K562 (cell line): ENCODE measurements around the gene EZH2. TPM values are rescaled to one million over a fixed set of nuclear protein-coding genes. Genes with fewer than 3 reads are reported as not detected.

Source experiments
- ATAC-seq: fragments of 200-7000 bp; cut with Tn5 transposase; 3 replicates; pipeline ENCODE4 v1.9.1; 2020; ENCODE audit warnings: moderate library complexity
- BruUV-seq: library from RNA; stranded (reverse); fragments of 400-500 nt; replicated peaks from 2 replicates; lab custom pipeline; 2021; lab: Mats Ljungman, UMichigan
- CTCF ChIA-PET: fragments of 300-600 bp; formaldehyde crosslinking; extraction: SDS; loops from one replicate; lab custom pipeline; 2021; ENCODE audit warnings: low intra/inter-chr PET ratio; lab: Yijun Ruan, JAX
- POLR2A ChIA-PET: fragments of 300-600, 350-650 bp; sonication (Branson Sonifier 250); formaldehyde crosslinking; extraction: SDS; loops from one replicate; lab custom pipeline; 2021; ENCODE audit warnings: antibody characterized with exemption, inconsistent platforms; lab: Yijun Ruan, JAX
- DNase-seq, 4 experiments: peaks; one replicate each; pipeline versions ENCODE4 v3.0.0 to v3.0.0-alpha.2; 2011 to 2018; ENCODE audit warnings: low spot score in 3 of 4, mixed read lengths in 3 of 4; ENCODE audit errors: extremely low read depth in 1 of 4
- FAIRE-seq: peaks from 2 replicates; lab custom pipeline; 2011; peaks lifted over from hg19 to GRCh38; lab: Jason Lieb, UNC
- H2AFZ ChIP-seq: 2 replicates; pipeline ENCODE4 v1.6.0; 2011; ENCODE audit warnings: low read depth, low read length, control low read depth, inconsistent platforms
- H3K27ac ChIP-seq: fragments of 200-600 bp; 3 replicates; pipeline ENCODE4 v1.8.0; 2011; ENCODE audit warnings: low read depth, mild to moderate bottlenecking, control low read depth, inconsistent platforms, low read length, moderate library complexity, mixed read lengths; ENCODE audit errors: extremely low read depth
- H3K27me3 ChIP-seq, 2 experiments: fragments of 300-600 bp in 1 of 2; 2 replicates in 1 of 2; 3 replicates in 1 of 2; pipeline versions ENCODE4 v1.6.0 to v1.8.0; 2011; ENCODE audit warnings: inconsistent platforms in 2 of 2, low read length in 2 of 2, mild to moderate bottlenecking in 1 of 2, mixed read lengths in 1 of 2, moderate library complexity in 1 of 2; ENCODE audit not compliant: control insufficient read depth in 2 of 2, insufficient read depth in 2 of 2
- H3K36me3 ChIP-seq: fragments of 300-600 bp; 3 replicates; pipeline ENCODE4 v1.8.0; 2011; ENCODE audit warnings: mild to moderate bottlenecking, low read length, inconsistent platforms; ENCODE audit not compliant: control insufficient read depth, insufficient read depth
- H3K4me1 ChIP-seq, 2 experiments: fragments of 200-600 bp in 1 of 2; replicated peaks in 1 of 2; 2 replicates in 1 of 2; 3 replicates in 1 of 2; pipeline versions ENCODE4 v1.5.1 to v1.8.0; 2011; ENCODE audit warnings: inconsistent platforms in 2 of 2, low read length in 2 of 2, mild to moderate bottlenecking in 1 of 2, mixed read lengths in 1 of 2, moderate library complexity in 1 of 2; ENCODE audit not compliant: control insufficient read depth in 2 of 2, insufficient read depth in 2 of 2
- H3K4me2 ChIP-seq: 2 replicates; pipeline ENCODE4 v1.6.1; 2011; ENCODE audit warnings: low read length, control low read depth, inconsistent platforms, mixed read lengths; ENCODE audit not compliant: insufficient read depth
- H3K4me3 ChIP-seq: fragments of 200-600 bp; sonication (generic), shearing (Covaris generic); 2 replicates; pipeline ENCODE4 v1.5.1; 2016; ENCODE audit warnings: control low read depth, inconsistent platforms
- H3K79me2 ChIP-seq: fragments of 200-600 bp; 3 replicates; pipeline ENCODE4 v1.8.0; 2011; ENCODE audit warnings: low read length, inconsistent platforms; ENCODE audit not compliant: control insufficient read depth, insufficient read depth
- H3K9ac ChIP-seq, 2 experiments: 2 replicates each; pipeline versions ENCODE4 v1.6.0 to v1.6.1; 2011; ENCODE audit warnings: low read depth in 2 of 2, low read length in 2 of 2, control low read depth in 1 of 2, inconsistent platforms in 1 of 2, mild to moderate bottlenecking in 1 of 2, mixed read lengths in 1 of 2; ENCODE audit not compliant: insufficient read depth in 1 of 2
- H3K9me1 ChIP-seq: one replicate; pipeline ENCODE4 v1.6.0; 2011; ENCODE audit warnings: inconsistent platforms, mild to moderate bottlenecking, low read length, moderate library complexity; ENCODE audit not compliant: control insufficient read depth, insufficient read depth
- H3K9me3 ChIP-seq: replicated peaks from 2 replicates; pipeline ENCODE4 v1.5.1; 2011; ENCODE audit warnings: low read depth, low read length, inconsistent platforms; ENCODE audit not compliant: control insufficient read depth, insufficient read depth
- H4K20me1 ChIP-seq: replicated peaks from 2 replicates; pipeline ENCODE4 v1.6.1; 2011; ENCODE audit warnings: low read length, inconsistent platforms, mixed read lengths; ENCODE audit not compliant: control insufficient read depth, insufficient read depth
- BHLHE40 ChIP-seq: IDR thresholded peaks from 2 replicates; pipeline ENCODE4 v1.6.1; 2011; ENCODE audit warnings: low read length, improper control_type of control experiment
- CHD2 ChIP-seq: IDR thresholded peaks from 2 replicates; pipeline ENCODE4 v1.6.1; 2011; ENCODE audit warnings: low read depth, low read length
- KDM1A ChIP-seq, 2 experiments: fragments of 450-650 bp; IDR thresholded peaks; 2 replicates each; pipeline ENCODE4 v1.6.1; 2016; ENCODE audit warnings: mild to moderate bottlenecking in 2 of 2
- MEIS2 ChIP-seq: fragments of 450-650 bp; IDR thresholded peaks from 2 replicates; pipeline ENCODE4 v1.6.1; 2014; ENCODE audit warnings: mild to moderate bottlenecking; ENCODE audit not compliant: partially characterized antibody
- MNT ChIP-seq, 2 experiments: fragments of 450-650 bp; conservative IDR thresholded peaks; 2 replicates each; pipeline ENCODE4 v1.6.1; 2017; ENCODE audit warnings: mild to moderate bottlenecking in 2 of 2, moderate library complexity in 2 of 2
- PPARD ChIP-seq: fragments of 250-450 bp; sonication (Bioruptor Pico); IDR thresholded peaks from 2 replicates; pipeline ENCODE4 v1.8.0; 2022; ENCODE audit warnings: inconsistent platforms, mild to moderate bottlenecking, moderate library complexity
- PREB ChIP-seq: sonication (generic); formaldehyde crosslinking; IDR thresholded peaks from 2 replicates; pipeline ENCODE4 v1.8.1; 2023; ENCODE audit warnings: mild to moderate bottlenecking, missing genetic modification reagents
- PRMT5 ChIP-seq: sonication (generic); formaldehyde crosslinking; IDR thresholded peaks from 2 replicates; pipeline ENCODE4 v1.5.0; 2020; ENCODE audit warnings: missing genetic modification reagents
- RAD51 ChIP-seq: fragments of 450-650 bp; IDR thresholded peaks from 2 replicates; pipeline ENCODE4 v1.7.1; 2016; ENCODE audit warnings: low read depth, mild to moderate bottlenecking, borderline replicate concordance
- RBM25 ChIP-seq: fragments of 200-400 bp; formaldehyde crosslinking; IDR thresholded peaks from 2 replicates; pipeline ENCODE4 v1.6.1; 2018; ENCODE audit warnings: low read length, low read depth, moderate library complexity; ENCODE audit not compliant: severe bottlenecking
- RCOR1 ChIP-seq, 2 experiments: IDR thresholded peaks; 2 replicates each; pipeline ENCODE4 v1.6.1; 2012; ENCODE audit warnings: low read depth in 2 of 2, low read length in 2 of 2, borderline replicate concordance in 1 of 2, improper control_type of control experiment in 1 of 2
- SIN3B ChIP-seq: fragments of 450-650 bp; IDR thresholded peaks from 2 replicates; pipeline ENCODE4 v1.6.1; 2017; ENCODE audit warnings: low read depth, mild to moderate bottlenecking, moderate library complexity
- SMARCA4 ChIP-seq: fragments of 450-650 bp; IDR thresholded peaks from 2 replicates; pipeline ENCODE4 v1.6.1; 2016
- SP1 ChIP-seq: sonication (generic); formaldehyde crosslinking; IDR thresholded peaks from 2 replicates; pipeline ENCODE4 v1.8.1; 2022; ENCODE audit warnings: mild to moderate bottlenecking, missing genetic modification reagents
- TFAP4 ChIP-seq: sonication (generic); formaldehyde crosslinking; IDR thresholded peaks from 2 replicates; pipeline ENCODE4 v1.8.0; 2022; ENCODE audit warnings: missing genetic modification reagents, mild to moderate bottlenecking, moderate library complexity, borderline replicate concordance
- TOE1 ChIP-seq, 2 experiments: fragments of 450-650 bp in 1 of 2; sonication (generic) in 1 of 2; formaldehyde crosslinking in 1 of 2; IDR thresholded peaks; 2 replicates each; pipeline versions ENCODE4 v1.7.1 to v1.8.0; 2016 to 2022; ENCODE audit warnings: borderline replicate concordance in 2 of 2, mild to moderate bottlenecking in 2 of 2, antibody characterized with exemption in 1 of 2, inconsistent platforms in 1 of 2, low read depth in 1 of 2, missing genetic modification reagents in 1 of 2, moderate library complexity in 1 of 2
- USF1 ChIP-seq: sonication (generic); formaldehyde crosslinking; IDR thresholded peaks from 2 replicates; pipeline ENCODE4 v1.9.0; 2022; ENCODE audit warnings: mild to moderate bottlenecking, missing genetic modification reagents
- WGBS: fragments of 100-300 bp; shearing (Covaris generic); methylation state at CpG from one replicate; pipeline ENCODE4 v1.1.6; 2016; ENCODE audit warnings: low coverage, mixed read lengths; ENCODE audit not compliant: insufficient coverage; ENCODE audit errors: missing lambda C conversion rate; 5-methylcytosine and 5-hydroxymethylcytosine counted together
- in situ Hi-C: fragments of 300-500 bp; cut with MboI; formaldehyde crosslinking; loops from 4 replicates; pipeline ENCODE4 v1.15.0; 2018; ENCODE audit warnings: inconsistent platforms, mixed read lengths
- intact Hi-C: fragments of 100-400 bp; cut with micrococcal nuclease; formaldehyde crosslinking; loops from 2 replicates; pipeline ENCODE4 v1.14.2; 2022
- polyA plus RNA-seq, 8 experiments: library from polyadenylated mRNA; depleted of rRNA in 4 of 8; stranded (reverse) in 5 of 8; unstranded in 3 of 8; fragments of >200 nt; fragmentation: Nextera tagmentation in 2 of 8; fragmentation: Illumina TruSeq in 1 of 8; extraction: Ambion mirVana in 2 of 8; extraction: Trizol in 1 of 8; gene quantifications; 2 replicates each; pipeline versions ENCODE4 v1.2.1 to v1.2.3, GENCODE V29; 2011 to 2014; ENCODE audit warnings: inconsistent platforms in 1 of 8, missing spikeins in 1 of 8
- total RNA-seq, 7 experiments: library from RNA; depleted of rRNA in 6 of 7; stranded (reverse); fragments of >200 nt in 6 of 7; fragmentation: Illumina TruSeq in 2 of 7; extraction: Trizol in 2 of 7; gene quantifications; 2 replicates each; pipeline versions ENCODE4 v1.2.1 to v1.2.3, GENCODE V29; 2011 to 2021; ENCODE audit warnings: low replicate concordance in 1 of 7

EZH2 gene
- total and polyA plus RNA-seq, 9 of the 15 experiments (the other 6 are each of a cell fraction or from before 2014, with no cell fraction given), result 48.7 to 175 (median 98.6) TPM

- DNase-seq (peak in 1 of 4 experiments; percentile 46), FAIRE-seq (no peak), ATAC-seq (peak; percentile 15)
- in situ Hi-C loops, result no loop called here
- intact Hi-C loops, result no loop called here
- 9% methylated on average over 5 of the region's 5 CpGs for whole genome bisulfite sequencing
- ChIA-PET CTCF (no interaction called here), POLR2A (interaction anchor here (0.5 to 1.5 kb wide), 2 partner anchors 8 to 54 kb away, joined by 3 to 4 read pairs; no protein-coding TSS in a partner anchor)
- H2AFZ ChIP-seq, result no peak overlapping the region
- peaks cover 22% of the 10 kb centered on the region for H3K36me3 ChIP-seq
- H3K9ac ChIP-seq, result no peak overlapping the region
- H3K4me1 ChIP-seq, result peaks cover 34 to 41% of the 10 kb centered on the region in 2 experiments; a peak in 4 of 5 replicates
- peaks cover 67% of the 10 kb centered on the region for H4K20me1 ChIP-seq
- H3K4me2 ChIP-seq, result 0 out of 2 replicates have a peak overlapping the region, but pooled peaks have one; percentile 0
- peaks cover 99% of the 10 kb centered on the region for H3K79me2 ChIP-seq
- H3K27ac ChIP-seq, result 0 out of 3 replicates have a peak overlapping the region, but pooled peaks have one; percentile 17
- H3K27me3 ChIP-seq, result no peaks in the 10 kb centered on the region
- BruUV-seq, result no TSS peak
- H3K9me1 ChIP-seq, result no peaks in the 10 kb centered on the region
- H3K4me3 ChIP-seq, result no peak overlapping the region
- H3K9me3 ChIP-seq, result no peaks in the 10 kb centered on the region
- no peak for TF ChIP-seq SIN3B
- TF ChIP-seq TOE1 (IDR thresholded peaks at IDR 0.05; ENCODE audit: borderline replicate concordance), result peak; percentile 37; the same call in 1 of the 2 replicates
- TF ChIP-seq TOE1 (CRISPR knock-in tag; IDR thresholded peaks at IDR 0.05; ENCODE audit: borderline replicate concordance, low read depth), result no peak
- TF ChIP-seq PREB (CRISPR knock-in tag), result 0 out of 2 replicates have a peak, but pooled peaks have one; percentile 15
- no peak for TF ChIP-seq PPARD (CRISPR knock-in tag)
- peak; percentile 72 for TF ChIP-seq BHLHE40
- no peak for TF ChIP-seq TFAP4 (CRISPR knock-in tag)
- TF ChIP-seq RCOR1 (IDR thresholded peaks at IDR 0.05; ENCODE audit: borderline replicate concordance in 1 of 2, low read depth in 2 of 2, low read length in 2 of 2), result peak in 1 of 2 experiments; percentile 19; a peak in 1 of 4 replicates
- peak; percentile 40 for TF ChIP-seq RBM25
- peak; percentile 25 for TF ChIP-seq MEIS2
- no peak for TF ChIP-seq KDM1A (IDR thresholded peaks at IDR 0.05)
- peak; percentile 92 for TF ChIP-seq CHD2
- TF ChIP-seq PRMT5 (CRISPR knock-in tag), result no peak
- TF ChIP-seq USF1 (CRISPR knock-in tag), result peak; percentile 44; the same call in 1 of the 2 replicates
- 0 out of 2 replicates have a peak, but pooled peaks have one; percentile 22 for TF ChIP-seq SMARCA4
- TF ChIP-seq RAD51, result peak; percentile 73
- TF ChIP-seq SP1, result 0 out of 2 replicates have a peak, but pooled peaks have one; percentile 29
- peak in 1 of 2 experiments; percentile 28; a peak in 1 of 4 replicates for TF ChIP-seq MNT (conservative IDR thresholded peaks at IDR 0.05)
Observed at GRCh38 chr7:148868378-148868674, 15.8 kb downstream of the EZH2 start.
